A673 (cell line): Measurements from ENCODE around the gene ATG101. TPM values are rescaled to one million over a fixed set of nuclear protein-coding genes. Genes with fewer than 3 reads are reported as not detected.
A peak's percentile ranks its signal among the peaks of the same experiment; 100 is the strongest.

ENCODE experiments used
- BruUV-seq: library from RNA; stranded (reverse); fragments of 400-500 nt; replicated peaks from 2 replicates; lab custom pipeline; 2021; lab: Mats Ljungman, UMichigan
- CTCF ChIA-PET: fragments of 300-600 bp; sonication (Branson Sonifier 250); formaldehyde crosslinking; loops from one replicate; lab custom pipeline; 2022; ENCODE audit warnings: antibody characterized with exemption; lab: Charles Lee
- POLR2A ChIA-PET: fragments of 300-600 bp; sonication (Branson Sonifier 250); formaldehyde crosslinking; loops from one replicate; lab custom pipeline; 2022; ENCODE audit warnings: antibody characterized with exemption; ENCODE audit not compliant: low non-redundant PET; lab: Charles Lee
- DNase-seq: peaks from one replicate; pipeline ENCODE4 v3.0.0-alpha.2; 2015; ENCODE audit warnings: low spot score
- H3K27ac ChIP-seq: fragments of 200-600 bp; sonication (generic); 2 replicates; pipeline ENCODE4 v1.5.1; 2016; ENCODE audit warnings: mixed run types, low read depth, mild to moderate bottlenecking, mixed read lengths, antibody characterized with exemption, low read length; ENCODE audit not compliant: poor library complexity, severe bottlenecking
- H3K27me3 ChIP-seq: fragments of 200-600 bp; sonication (generic); replicated peaks from 2 replicates; pipeline ENCODE4 v1.6.1; 2017; ENCODE audit warnings: mixed run types, low read depth, mild to moderate bottlenecking, mixed read lengths, antibody characterized with exemption, low read length; ENCODE audit not compliant: insufficient read depth, poor library complexity
- H3K36me3 ChIP-seq: fragments of 200-600 bp; sonication (generic); 2 replicates; pipeline ENCODE4 v1.6.1; 2016; ENCODE audit warnings: mixed run types, mild to moderate bottlenecking, mixed read lengths, antibody characterized with exemption, low read length; ENCODE audit not compliant: insufficient read depth, poor library complexity, severe bottlenecking
- H3K4me1 ChIP-seq: fragments of 200-600 bp; sonication (generic); 2 replicates; pipeline ENCODE4 v1.6.1; 2017; ENCODE audit warnings: mixed run types, mild to moderate bottlenecking, mixed read lengths, antibody characterized with exemption, low read length; ENCODE audit not compliant: insufficient read depth, poor library complexity, severe bottlenecking
- H3K4me3 ChIP-seq: fragments of 200-600 bp; sonication (generic); 2 replicates; pipeline ENCODE4 v1.5.1; 2016; ENCODE audit warnings: low read depth, mixed run types, mild to moderate bottlenecking, mixed read lengths, low read length; ENCODE audit not compliant: poor library complexity, severe bottlenecking
- H3K9me3 ChIP-seq: fragments of 200-600 bp; sonication (generic); 2 replicates; pipeline ENCODE4 v1.6.1; 2016; ENCODE audit warnings: mixed run types, low read depth, mild to moderate bottlenecking, mixed read lengths, antibody characterized with exemption, low read length; ENCODE audit not compliant: poor library complexity, severe bottlenecking
- CTCF ChIP-seq: fragments of 300-800, 200-600 bp; sonication (generic); conservative IDR thresholded peaks from 2 replicates; pipeline ENCODE4 v1.5.1; 2017; ENCODE audit warnings: low read depth, mild to moderate bottlenecking, antibody characterized with exemption, low read length, moderate library complexity, mixed read lengths
- EZH2 ChIP-seq: fragments of 200-600 bp; sonication (generic); IDR thresholded peaks from 2 replicates; pipeline ENCODE4 v1.6.1; 2017; ENCODE audit warnings: borderline replicate concordance, low read depth, mild to moderate bottlenecking, mixed read lengths, antibody characterized with exemption, low read length; ENCODE audit not compliant: poor library complexity, severe bottlenecking
- intact Hi-C: fragments of 100-400 bp; cut with micrococcal nuclease; formaldehyde crosslinking; loops from one replicate; pipeline ENCODE4 v1.10.0; 2022; ENCODE audit not compliant: unreplicated experiment
- total RNA-seq: library from RNA; stranded (reverse); gene quantifications from 2 replicates; pipeline ENCODE4 v1.2.3, GENCODE V29; 2021

ATG101 gene
- total RNA-seq, 1 experiment from 2014 or later, result 52.0 TPM

GRCh38 chr12:52036587-52037171, 33.1 kb upstream of the ATG101 start:
- no TSS peak for BruUV-seq
- Histone ChIP-seq H3K9me3 (no peaks in the 10 kb centered on the region), H3K27me3 (no peaks in the 10 kb centered on the region), H3K4me3 (peak overlapping the region; percentile 85), H3K27ac (peak overlapping the region; percentile 71), H3K4me1 (peaks cover 26% of the 10 kb centered on the region), H3K36me3 (no peaks in the 10 kb centered on the region)
- CTCF ChIA-PET, result interaction anchor here (2.5 kb wide), 1 partner anchor 11 kb away, joined by 12 read pairs; no protein-coding TSS in a partner anchor
- POLR2A ChIA-PET, result interaction anchor here (0.5 kb wide), 1 partner anchor 8 kb away, joined by 3 read pairs; no protein-coding TSS in a partner anchor
- no peak for TF ChIP-seq CTCF
- no peak for TF ChIP-seq EZH2
- intact Hi-C loops, result loop anchor here (1.0 kb wide), 1 partner anchor 15 kb away; the partner anchor contains the start of gene NR4A1
- peak; percentile 78 for DNase-seq

- Histone ChIP-seq H3K36me3 (no peaks in the 10 kb centered on the region), H3K27ac (peak overlapping the region; percentile 93), H3K4me3 (peak overlapping the region; percentile 85), H3K4me1 (peaks cover 22% of the 10 kb centered on the region), H3K27me3 (no peaks in the 10 kb centered on the region), H3K9me3 (no peaks in the 10 kb centered on the region)
- peak; percentile 38 for DNase-seq
- POLR2A ChIA-PET, result no interaction called here
- intact Hi-C loops, result loop anchor here (1.0 kb wide), 1 partner anchor 14 kb away; the partner anchor contains the start of gene NR4A1
- BruUV-seq, result no TSS peak
- CTCF ChIA-PET, result interaction anchor here (2.5 kb wide), 1 partner anchor 12 kb away, joined by 12 read pairs; no protein-coding TSS in a partner anchor
- no peak for TF ChIP-seq EZH2
- 0 out of 2 replicates have a peak, but pooled peaks have one; percentile 26 for TF ChIP-seq CTCF
Observed at GRCh38 chr12:52037248-52037861, 32.4 kb upstream of the ATG101 start.

GRCh38 chr12:52038447-52038846, 31.3 kb upstream of the ATG101 start:
- Histone ChIP-seq H3K4me3 (peak overlapping the region; percentile 85), H3K4me1 (peaks cover 13% of the 10 kb centered on the region), H3K27me3 (no peaks in the 10 kb centered on the region), H3K9me3 (no peaks in the 10 kb centered on the region), H3K36me3 (no peaks in the 10 kb centered on the region), H3K27ac (no peak overlapping the region)
- TF ChIP-seq EZH2 (no peak), CTCF (no peak)
- intact Hi-C loops, result no loop called here
- ChIA-PET CTCF (interaction anchor here (0.9 to 2.5 kb wide), 2 partner anchors 13 to 16 kb away, joined by 3 to 12 read pairs; no protein-coding TSS in a partner anchor), POLR2A (no interaction called here)
- no peak for DNase-seq
- BruUV-seq, result TSS peak; percentile 52
